Coronary artery (tissue), 2 donors: ENCODE results near the gene FAM209B.
"Not testable (repeated sequence)": the region's sequence is repeated elsewhere in the genome, so short reads cannot be mapped to it uniquely, and the experiment has no call there.

Experiments used
- DNase-seq: peaks from one replicate; pipeline ENCODE4 v3.0.0-alpha.2; 2017; ENCODE audit warnings: low spot score
- H3K27ac ChIP-seq, 2 donors: fragments of 200-600 bp; sonication (generic); one replicate each; pipeline ENCODE4 v1.5.1; 2016 to 2019
- H3K4me3 ChIP-seq: fragments of 200-600 bp; sonication (generic); 2 replicates; pipeline ENCODE4 v1.5.1; 2016; ENCODE audit warnings: mild to moderate bottlenecking, moderate library complexity
- TF ChIP-seq, protein P1 (sequence below): fragments of 200-600 bp; sonication (generic); IDR thresholded peaks from one replicate; pipeline ENCODE4 v1.5.1; 2019; ENCODE audit warnings: antibody characterized with exemption

FAM209B gene, protein sequence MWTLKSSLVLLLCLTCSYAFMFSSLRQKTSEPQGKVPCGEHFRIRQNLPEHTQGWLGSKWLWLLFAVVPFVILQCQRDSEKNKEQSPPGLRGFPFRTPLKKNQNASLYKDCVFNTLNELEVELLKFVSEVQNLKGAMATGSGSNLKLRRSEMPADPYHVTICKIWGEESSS

DNA sequence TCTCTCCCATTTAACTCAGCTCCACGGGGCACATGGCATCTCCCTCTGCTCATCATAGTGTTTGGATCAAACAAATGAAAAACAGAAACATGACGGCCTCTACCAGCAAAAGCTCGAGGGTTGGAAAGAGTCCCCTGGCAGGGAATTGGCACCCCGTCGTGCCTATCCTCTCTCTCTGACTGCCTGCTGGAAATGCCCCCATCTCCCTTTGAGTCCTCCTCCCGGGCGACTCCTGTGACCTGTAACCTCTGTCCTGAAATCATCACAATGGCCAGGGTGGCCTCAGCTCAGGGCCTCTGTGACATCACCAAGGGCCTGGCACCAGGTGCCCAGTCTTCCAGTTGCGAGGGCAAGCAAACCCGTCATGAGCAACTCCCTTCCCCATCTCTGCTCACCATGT, at the start of gene FAM209B:
Gene FAM209B (plus strand): TSS at position 301 of the 400 bp plus-strand sequence. CDS start 96 bp downstream, at position 397.
- H3K4me3 ChIP-seq, DNase-seq, H3K27ac ChIP-seq: not testable (repeated sequence)

DNA sequence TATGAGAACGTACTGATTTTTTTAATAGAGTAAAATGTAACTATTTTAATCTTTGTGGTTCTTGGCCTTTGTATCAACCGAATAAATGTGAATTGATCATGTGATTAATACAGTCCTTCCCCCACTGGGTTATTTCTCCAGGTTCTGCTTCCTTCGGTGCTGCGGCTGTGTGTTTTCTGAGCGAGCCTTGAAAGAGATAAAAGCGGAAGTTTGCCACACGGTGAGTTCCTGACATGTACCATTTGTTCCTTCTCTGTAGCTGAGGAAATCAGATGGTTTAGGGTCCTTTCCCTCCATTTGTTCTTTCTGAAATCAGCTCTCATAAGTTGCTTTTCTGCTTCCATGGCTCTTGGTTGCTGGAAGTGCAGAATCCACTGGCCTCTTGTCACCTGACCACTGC, 49.1 kb upstream of the FAM209B start:
- DNase-seq, result no peak
- Histone ChIP-seq H3K27ac (no peak overlapping the region), H3K4me3 (no peak overlapping the region)
- TF ChIP-seq, protein P1, sequence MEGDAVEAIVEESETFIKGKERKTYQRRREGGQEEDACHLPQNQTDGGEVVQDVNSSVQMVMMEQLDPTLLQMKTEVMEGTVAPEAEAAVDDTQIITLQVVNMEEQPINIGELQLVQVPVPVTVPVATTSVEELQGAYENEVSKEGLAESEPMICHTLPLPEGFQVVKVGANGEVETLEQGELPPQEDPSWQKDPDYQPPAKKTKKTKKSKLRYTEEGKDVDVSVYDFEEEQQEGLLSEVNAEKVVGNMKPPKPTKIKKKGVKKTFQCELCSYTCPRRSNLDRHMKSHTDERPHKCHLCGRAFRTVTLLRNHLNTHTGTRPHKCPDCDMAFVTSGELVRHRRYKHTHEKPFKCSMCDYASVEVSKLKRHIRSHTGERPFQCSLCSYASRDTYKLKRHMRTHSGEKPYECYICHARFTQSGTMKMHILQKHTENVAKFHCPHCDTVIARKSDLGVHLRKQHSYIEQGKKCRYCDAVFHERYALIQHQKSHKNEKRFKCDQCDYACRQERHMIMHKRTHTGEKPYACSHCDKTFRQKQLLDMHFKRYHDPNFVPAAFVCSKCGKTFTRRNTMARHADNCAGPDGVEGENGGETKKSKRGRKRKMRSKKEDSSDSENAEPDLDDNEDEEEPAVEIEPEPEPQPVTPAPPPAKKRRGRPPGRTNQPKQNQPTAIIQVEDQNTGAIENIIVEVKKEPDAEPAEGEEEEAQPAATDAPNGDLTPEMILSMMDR, result no peak

DNA sequence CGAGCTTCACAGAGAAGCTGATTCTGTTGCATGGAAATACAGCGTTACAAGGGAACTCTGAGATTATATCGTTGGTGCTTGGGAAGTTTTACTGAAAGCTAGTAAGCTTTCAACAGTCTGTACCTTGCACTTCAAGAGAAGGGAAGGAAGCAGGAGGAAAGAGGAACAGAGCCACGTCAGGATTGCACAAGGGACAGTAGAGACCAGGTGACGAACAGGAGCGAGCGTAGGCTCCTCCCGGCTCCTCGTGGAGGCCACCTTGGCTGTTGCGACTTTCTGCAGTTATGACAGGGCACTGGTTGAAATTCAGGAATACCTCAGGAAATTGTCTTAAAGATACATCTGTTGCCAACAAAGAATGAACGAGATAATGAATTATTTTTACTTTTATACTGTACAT, 45.8 kb upstream of the FAM209B start:
- Histone ChIP-seq H3K4me3 (no peak overlapping the region), H3K27ac (no peak overlapping the region)
- TF ChIP-seq, protein P1, result no peak
- no peak for DNase-seq

DNA sequence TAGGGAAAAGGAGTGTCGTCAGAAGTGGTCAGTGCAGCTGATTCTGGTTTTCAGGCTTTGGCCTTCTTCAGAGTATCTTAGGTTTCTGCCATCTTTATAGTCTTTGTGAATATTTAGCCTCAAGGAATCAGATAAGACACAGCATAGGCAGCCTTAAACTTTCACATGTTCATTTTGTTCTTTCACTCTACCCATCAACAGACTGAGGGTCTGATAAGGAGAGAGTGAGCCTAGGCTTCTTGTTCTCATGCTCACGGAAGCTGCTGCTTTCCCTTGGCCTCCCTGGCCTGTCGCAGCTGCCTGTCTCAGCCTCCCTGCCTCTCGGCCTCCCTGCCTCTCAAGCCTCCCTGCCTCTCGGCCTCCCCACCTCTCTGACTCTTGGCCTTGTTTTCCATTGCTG, 44.5 kb upstream of the FAM209B start:
- H3K27ac ChIP-seq, result no peak overlapping the region
- H3K4me3 ChIP-seq, result no peak overlapping the region
- no peak for DNase-seq
- TF ChIP-seq, protein P1, result no peak

DNA sequence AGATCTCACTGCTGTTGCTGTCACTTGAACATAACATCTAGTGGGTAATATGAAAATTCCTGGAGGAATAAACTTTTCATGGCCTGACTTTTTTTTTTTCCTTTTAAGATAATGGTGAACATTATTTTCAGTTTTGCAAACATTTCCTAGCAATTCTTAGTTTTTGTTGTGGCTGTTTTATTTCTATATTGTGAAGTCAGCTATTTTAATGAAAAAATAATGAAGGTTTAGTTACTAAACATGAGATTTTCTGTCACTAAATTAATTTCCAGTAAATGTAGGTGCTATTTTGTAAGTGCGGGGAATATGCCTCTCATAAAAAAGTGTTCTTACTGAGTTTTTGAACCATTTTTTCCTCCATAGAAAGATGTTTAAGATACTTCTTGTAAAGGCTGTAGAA, 31.9 kb upstream of the FAM209B start:
- TF ChIP-seq, protein P1, result no peak
- no peak for DNase-seq
- no peak overlapping the region for H3K4me3 ChIP-seq
- H3K27ac ChIP-seq, result no peak overlapping the region

DNA sequence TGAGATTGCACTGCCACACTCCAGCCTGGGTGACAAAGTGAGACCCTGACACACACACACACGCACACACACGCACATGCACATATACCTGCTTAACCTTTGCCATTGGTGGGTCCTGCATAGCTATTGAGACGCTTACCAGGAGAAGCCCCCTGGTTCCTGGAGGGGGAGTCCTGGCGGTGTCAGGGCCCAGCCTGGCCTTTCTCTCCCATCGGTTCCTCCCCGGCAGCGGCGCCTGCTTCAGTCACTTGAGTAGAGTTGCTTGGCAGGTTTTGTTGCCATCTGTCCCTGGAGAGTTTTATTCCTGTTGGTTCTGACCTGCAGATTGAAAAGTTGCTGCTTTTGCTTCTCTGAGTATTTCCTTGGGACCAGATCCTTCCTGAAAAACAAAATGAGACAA, 29.1 kb upstream of the FAM209B start:
- no peak for DNase-seq
- Histone ChIP-seq H3K4me3 (no peak overlapping the region), H3K27ac (no peak overlapping the region)
- TF ChIP-seq, protein P1, result no peak

DNA sequence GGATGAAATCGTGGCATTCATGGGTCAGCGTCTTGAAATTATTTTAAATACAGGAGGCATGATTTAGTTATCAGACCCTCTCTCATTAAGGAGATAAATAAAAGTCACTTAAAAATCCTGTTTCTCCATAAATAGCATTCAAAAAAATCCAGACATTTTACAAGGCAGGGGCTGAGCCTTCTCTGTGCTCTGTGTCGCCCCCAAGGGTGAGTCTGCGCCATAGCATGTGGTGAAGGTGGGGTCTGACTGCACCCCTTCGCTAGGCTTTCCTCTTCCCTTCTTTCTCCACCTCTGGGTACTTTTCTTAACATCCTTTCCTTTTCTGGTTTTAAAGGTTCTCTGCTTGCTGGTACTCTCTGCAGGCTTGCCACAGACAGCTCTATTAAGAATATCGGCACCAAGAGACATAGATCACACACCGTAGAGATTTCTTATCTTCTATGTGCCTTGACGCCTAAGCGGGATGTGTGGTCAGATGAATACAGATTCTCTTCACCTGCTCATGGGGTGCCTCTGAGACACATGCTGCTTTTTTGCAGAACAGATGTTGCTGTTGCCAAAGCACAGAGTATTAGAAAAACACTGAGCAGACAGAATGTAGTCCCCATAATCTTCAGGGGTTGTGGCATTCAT, 28.6 kb upstream of the FAM209B start:
- TF ChIP-seq, protein P1, result no peak
- Histone ChIP-seq H3K27ac (no peak overlapping the region), H3K4me3 (no peak overlapping the region)
- no peak for DNase-seq
